Measurements from ENCODE around the gene GID8.

GRCh38 chr20:62961310-62961783 lies 23.4 kb downstream of the GID8 start:
- TF ChIP-seq CTCF (IDR thresholded peaks at IDR 0.05) (no peak), POLR2A (IDR thresholded peaks at IDR 0.05) (no peak), EP300 (IDR thresholded peaks at IDR 0.05) (no peak)
